ENCODE data around the gene SIGLEC7.

DNA sequence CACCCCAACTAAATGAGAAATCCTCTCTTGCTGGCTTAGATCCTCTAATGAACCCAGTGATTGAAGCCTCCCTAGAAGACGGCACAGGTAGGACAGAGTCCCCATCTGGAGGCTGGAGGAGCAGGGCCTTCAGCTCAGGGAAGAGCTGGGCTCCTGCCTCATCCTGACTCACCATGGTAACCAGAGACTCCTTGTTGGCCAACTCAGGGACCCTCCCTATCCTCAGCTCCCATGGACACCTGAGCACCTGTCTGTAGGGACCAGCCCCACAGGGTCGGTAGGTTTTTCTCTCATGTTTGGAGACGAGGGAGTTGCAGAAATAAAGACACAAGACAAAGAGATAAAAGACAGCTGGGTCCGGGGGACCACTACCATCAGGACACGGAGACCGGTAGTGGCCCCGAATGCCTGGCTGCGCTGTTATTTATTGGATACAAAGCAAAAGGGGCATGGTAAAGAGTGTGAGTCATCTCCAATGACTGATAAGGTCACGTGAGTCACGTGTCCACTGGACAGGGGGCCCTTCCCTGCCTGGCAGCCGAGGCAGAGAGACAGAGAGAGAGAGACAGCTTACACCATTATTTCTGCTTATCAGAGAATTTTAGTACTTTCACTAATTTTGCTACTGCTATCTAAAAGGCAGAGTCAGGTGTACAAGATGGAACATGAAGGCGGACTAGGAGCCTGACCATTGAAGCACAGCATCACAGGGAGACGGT is 26.6 kb downstream of the SIGLEC7 start:
- TF ChIP-seq MAX (IDR thresholded peaks at IDR 0.05): no peak
- TF ChIP-seq FOXM1 (IDR thresholded peaks at IDR 0.05; ENCODE audit: borderline replicate concordance, low read depth): no peak
- no peak for TF ChIP-seq CEBPB (IDR thresholded peaks at IDR 0.05)
- no peak for TF ChIP-seq EP300 (IDR thresholded peaks at IDR 0.05; ENCODE audit: borderline replicate concordance)
- TF ChIP-seq CREB1 (IDR thresholded peaks at IDR 0.05; ENCODE audit: low read depth): no peak

Measured in Ishikawa (cell line).